ENCODE results near the gene NOX5.
A peak's percentile ranks its signal among the peaks of the same experiment; 100 is the strongest.
"Not testable (repeated sequence)": the region's sequence is repeated elsewhere in the genome, so short reads cannot be mapped to it uniquely, and the experiment has no call there.

The NOX5 gene

GRCh38 chr15:69060744-69061143, 46.2 kb downstream of the NOX5 start:
- no peak for DNase-seq

- no peak for DNase-seq
Measured at GRCh38 chr15:69061414-69061842, 46.9 kb downstream of the NOX5 start.

- no peak for DNase-seq
Measured at GRCh38 chr15:69064649-69065048, 50.2 kb downstream of the NOX5 start.

- DNase-seq = no peak
Measured at GRCh38 chr15:69066007-69066995, 51.8 kb downstream of the NOX5 start.

GRCh38 chr15:69067296-69067695, 52.8 kb downstream of the NOX5 start:
- DNase-seq = no peak

GRCh38 chr15:69068157-69068556, 53.7 kb downstream of the NOX5 start:
- DNase-seq = no peak

- DNase-seq = not testable (repeated sequence)
Measured at GRCh38 chr15:69069290-69069689, 54.8 kb downstream of the NOX5 start.

GRCh38 chr15:69069996-69070395, 55.5 kb downstream of the NOX5 start:
- no peak for DNase-seq

- DNase-seq = no peak
Measured at GRCh38 chr15:69070396-69070795, 55.9 kb downstream of the NOX5 start.

GRCh38 chr15:69071260-69071659, 56.8 kb downstream of the NOX5 start:
- DNase-seq = no peak

- peak; percentile 17 for DNase-seq
Measured at GRCh38 chr15:69072906-69073305, 58.4 kb downstream of the NOX5 start.

- peak; percentile 50 for DNase-seq
Measured at GRCh38 chr15:69074001-69074842, 59.7 kb downstream of the NOX5 start.

GRCh38 chr15:69074843-69075224, 60.3 kb downstream of the NOX5 start:
- DNase-seq = peak; percentile 28

GRCh38 chr15:69075440-69075839, 60.9 kb downstream of the NOX5 start:
- DNase-seq = no peak

GRCh38 chr15:69076756-69077155, 62.3 kb downstream of the NOX5 start:
- no peak for DNase-seq

- no peak for DNase-seq
Measured at GRCh38 chr15:69078638-69079037, 64.1 kb downstream of the NOX5 start.

GRCh38 chr15:69080295-69081248, 66.1 kb downstream of the NOX5 start:
- peak; percentile 7 for DNase-seq

- DNase-seq = no peak
Measured at GRCh38 chr15:69081310-69082004, 67.0 kb downstream of the NOX5 start.

GRCh38 chr15:69082021-69082502, 67.6 kb downstream of the NOX5 start:
- DNase-seq = no peak

- DNase-seq = no peak
Measured at GRCh38 chr15:69082554-69082953, 68.1 kb downstream of the NOX5 start.

GRCh38 chr15:69084404-69085030, 70.0 kb downstream of the NOX5 start:
- no peak for DNase-seq

All from DMS79 treated with DMSO at 0.1 percent for 48 hours (cell line).